Epithelial cell of esophagus (primary cell): ENCODE data around the gene RGL2.
A peak's percentile ranks its signal among the peaks of the same experiment; 100 is the strongest.

Experiments used
- DNase-seq: peaks from one replicate; pipeline ENCODE4 v3.0.0; 2010; ENCODE audit warnings: low read depth
- H3K4me3 ChIP-seq: 2 replicates; pipeline ENCODE4 v1.5.1; 2011; ENCODE audit warnings: mild to moderate bottlenecking, low read length, control low read depth
- TF ChIP-seq, protein P1 (sequence below): IDR thresholded peaks from 2 replicates; pipeline ENCODE4 v1.5.1; 2011; ENCODE audit warnings: low read depth, mild to moderate bottlenecking, low read length, control low read depth, inconsistent platforms; ENCODE audit not compliant: insufficient read depth; ENCODE audit errors: missing control alignments

Gene RGL2

DNA sequence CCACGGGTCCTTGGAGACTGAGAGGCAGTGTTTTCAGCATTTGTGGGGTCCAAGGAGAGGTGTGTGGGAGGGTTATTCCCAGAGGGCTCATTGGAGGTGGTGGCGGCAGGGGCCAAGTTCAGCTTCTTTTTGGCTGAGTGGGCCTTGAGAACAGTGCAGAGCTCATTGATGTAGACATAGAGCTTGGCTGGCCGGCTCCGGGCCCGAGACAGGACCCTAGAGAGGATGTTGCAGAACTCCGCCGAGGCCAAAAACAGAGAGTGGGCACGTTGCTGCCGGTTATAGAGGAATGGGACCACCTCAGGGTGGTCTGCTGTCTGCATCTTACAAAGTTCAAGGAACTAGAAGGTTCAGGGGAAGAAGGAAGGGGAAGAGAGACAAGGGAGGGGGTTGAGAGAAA lies 22.5 kb upstream of the RGL2 start:
- no peak overlapping the region for H3K4me3 ChIP-seq
- DNase-seq, result no peak
- TF ChIP-seq, protein P1, sequence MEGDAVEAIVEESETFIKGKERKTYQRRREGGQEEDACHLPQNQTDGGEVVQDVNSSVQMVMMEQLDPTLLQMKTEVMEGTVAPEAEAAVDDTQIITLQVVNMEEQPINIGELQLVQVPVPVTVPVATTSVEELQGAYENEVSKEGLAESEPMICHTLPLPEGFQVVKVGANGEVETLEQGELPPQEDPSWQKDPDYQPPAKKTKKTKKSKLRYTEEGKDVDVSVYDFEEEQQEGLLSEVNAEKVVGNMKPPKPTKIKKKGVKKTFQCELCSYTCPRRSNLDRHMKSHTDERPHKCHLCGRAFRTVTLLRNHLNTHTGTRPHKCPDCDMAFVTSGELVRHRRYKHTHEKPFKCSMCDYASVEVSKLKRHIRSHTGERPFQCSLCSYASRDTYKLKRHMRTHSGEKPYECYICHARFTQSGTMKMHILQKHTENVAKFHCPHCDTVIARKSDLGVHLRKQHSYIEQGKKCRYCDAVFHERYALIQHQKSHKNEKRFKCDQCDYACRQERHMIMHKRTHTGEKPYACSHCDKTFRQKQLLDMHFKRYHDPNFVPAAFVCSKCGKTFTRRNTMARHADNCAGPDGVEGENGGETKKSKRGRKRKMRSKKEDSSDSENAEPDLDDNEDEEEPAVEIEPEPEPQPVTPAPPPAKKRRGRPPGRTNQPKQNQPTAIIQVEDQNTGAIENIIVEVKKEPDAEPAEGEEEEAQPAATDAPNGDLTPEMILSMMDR, result no peak

DNA sequence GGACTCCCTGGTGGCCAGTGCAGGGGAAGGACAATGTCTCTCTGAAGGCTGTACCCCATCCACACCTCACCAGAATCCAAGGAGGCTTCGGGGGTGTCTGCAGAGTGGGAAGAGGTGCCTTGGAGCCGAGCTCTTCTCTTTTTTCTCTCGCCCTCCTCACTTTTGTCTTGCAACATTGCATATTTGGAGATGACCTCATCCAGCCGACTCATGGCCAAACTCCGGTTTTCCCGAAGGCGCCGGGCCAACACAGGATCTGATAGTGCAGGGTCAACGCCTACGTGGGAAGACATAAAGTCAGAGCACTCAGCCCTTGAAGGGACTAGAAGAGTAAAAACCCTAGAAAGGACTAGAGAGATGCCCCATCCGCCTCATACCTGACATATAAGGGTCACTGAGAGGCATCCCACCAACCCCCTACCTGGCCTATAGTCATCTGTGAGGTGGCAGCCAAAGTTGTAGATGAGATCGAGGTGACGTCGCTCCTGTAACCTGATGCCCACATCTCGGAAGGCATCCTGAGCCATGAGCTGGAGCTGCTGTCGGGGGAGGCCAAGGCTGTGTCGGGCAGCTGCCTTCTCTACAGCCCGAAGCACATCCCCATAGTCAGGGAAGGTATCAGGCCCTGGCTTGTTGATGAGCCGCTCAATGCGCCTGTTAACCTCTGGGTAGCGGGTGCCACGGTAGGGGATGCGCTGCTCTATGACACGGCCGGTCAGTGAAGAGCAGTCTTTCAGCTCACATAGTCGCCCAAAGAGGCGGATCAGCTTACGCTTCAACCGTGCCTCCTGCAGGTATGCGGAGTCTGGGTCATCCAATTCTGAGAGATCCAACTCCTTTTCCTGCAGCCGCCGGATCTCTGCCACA lies 21.8 kb upstream of the RGL2 start:
- no peak overlapping the region for H3K4me3 ChIP-seq
- TF ChIP-seq, protein P1, result no peak
- DNase-seq, result peak; percentile 92

DNA sequence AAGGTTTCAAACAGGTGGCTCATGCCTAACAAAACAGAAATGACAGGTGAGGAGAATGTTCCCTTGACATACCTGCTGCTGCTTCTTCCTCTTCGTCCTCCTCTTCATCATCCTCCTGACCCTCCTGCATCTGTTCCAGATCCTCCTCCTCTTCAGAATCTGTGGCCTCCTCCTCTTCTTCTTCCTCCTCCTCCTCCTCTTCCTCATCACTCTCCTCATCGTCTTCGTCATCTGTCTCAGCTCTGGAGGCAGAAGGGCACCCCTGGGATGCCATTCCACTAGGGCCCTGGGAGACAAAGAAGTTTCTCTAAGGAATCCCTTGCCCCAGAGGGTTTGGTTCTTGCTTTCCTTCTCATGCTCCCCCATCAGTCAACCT lies 21.2 kb upstream of the RGL2 start:
- no peak for DNase-seq
- TF ChIP-seq, protein P1, result no peak
- H3K4me3 ChIP-seq, result no peak overlapping the region

DNA sequence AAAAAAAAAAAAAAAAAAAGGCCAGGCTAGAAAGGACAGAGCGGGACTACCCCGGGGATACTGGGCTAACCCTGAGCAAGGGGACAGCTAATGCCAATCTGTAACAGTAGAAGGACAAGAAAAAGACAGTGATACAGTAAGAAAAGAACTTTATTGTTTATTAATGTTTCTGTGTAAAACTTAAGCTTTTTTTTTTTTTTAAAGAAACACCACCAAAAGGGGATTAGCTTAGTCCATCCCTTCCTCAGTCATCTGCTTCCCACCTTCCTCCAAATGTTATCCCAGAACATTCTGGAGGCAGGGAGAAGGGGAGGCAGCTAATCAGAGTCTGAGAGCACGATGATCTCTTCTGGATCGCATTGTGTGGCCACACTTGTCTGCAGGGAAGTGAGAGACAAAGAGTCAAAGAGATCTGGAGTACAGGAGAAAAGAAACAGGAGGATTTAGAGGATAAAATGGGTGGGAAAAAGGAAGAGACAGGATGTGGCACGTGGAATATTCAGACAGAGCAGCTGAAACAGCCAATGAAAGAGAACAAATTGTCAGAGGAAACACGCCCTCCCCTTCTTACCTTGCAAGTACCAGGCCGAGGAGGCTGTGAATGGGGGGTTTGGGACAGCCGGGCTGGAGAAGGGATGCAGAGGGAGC lies 19.8 kb upstream of the RGL2 start:
- peak overlapping the region; percentile 68 for H3K4me3 ChIP-seq
- TF ChIP-seq, protein P1, result no peak
- DNase-seq, result no peak

DNA sequence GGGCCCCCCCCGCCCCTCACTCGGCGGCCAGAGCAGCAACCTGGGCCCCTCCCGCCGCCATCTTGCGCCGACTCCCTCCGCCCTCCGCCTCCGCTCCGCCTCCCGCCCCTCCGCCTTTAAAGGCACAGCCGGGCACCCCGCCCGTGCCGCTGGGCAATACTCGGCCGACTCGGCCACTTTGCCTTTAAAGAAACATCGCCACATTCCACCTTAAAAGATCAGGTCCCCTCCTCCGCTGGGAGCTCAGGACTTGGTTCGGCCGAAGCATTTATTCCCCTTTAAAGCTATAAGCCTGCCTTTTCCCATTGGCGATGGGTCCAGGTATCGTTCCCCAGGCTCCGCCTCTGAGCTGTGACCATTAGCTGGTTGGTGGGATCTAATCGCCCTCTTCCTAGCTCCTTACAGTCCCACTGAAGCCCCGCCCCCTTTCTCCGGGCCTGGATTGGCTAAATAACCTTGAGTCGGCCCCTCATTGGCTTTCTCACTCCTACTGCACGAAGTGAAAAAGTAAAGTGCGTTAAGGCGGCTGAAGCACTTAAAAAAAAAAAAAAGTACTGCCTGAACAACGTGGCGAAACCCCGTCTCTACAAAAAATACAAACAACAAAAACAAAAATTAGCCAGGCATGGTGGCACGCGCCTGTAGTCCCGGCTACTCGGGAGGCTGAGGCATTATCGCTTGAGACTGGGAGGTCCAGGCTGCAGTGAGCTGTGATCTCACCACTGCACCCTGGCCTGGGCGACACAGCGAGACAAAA lies 19.1 kb upstream of the RGL2 start, which contains the start of gene ZBTB22:
ZBTB22 (minus strand) TSS at position 76 of the 757 bp plus-strand sequence. CDS start 828 bp downstream, outside the sequence.
- H3K4me3 ChIP-seq, result peak within 1 kb of the TSS; percentile 68
- peak; percentile 100 for DNase-seq
- TF ChIP-seq, protein P1, result no peak

DNA sequence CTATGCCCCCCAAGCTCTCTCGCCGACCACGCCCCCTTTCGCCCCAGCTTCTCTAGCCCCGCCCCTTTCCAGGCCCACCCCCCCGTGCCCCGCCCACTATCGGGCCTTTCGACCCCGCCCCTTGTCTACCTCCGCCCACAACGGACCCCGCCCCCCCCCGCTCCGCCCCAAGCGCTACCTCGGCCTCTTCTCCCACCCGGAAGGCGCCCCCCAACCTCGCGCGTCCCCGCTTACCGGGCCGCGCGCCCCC lies 18.6 kb upstream of the RGL2 start:
- TF ChIP-seq, protein P1, result no peak
- DNase-seq, result no peak
- peak overlapping the region; percentile 68 for H3K4me3 ChIP-seq
